Posterior vena cava (tissue), 2 donors: Measurements from ENCODE around the gene LRRC71. TPM values are rescaled to one million over a fixed set of nuclear protein-coding genes. Genes with fewer than 3 reads are reported as not detected.

Experiments
- DNase-seq: peaks from one replicate; pipeline ENCODE4 v3.0.0-alpha.2; 2020; ENCODE audit warnings: low spot score
- intact Hi-C, 2 donors: fragments of 100-400 bp; cut with DNase I; formaldehyde crosslinking; loops; one replicate each; pipeline versions ENCODE4 v1.14.1 to v1.14.2; 2022 to 2023
- long read RNA-seq, 2 donors: library from polyadenylated mRNA; unstranded; transcript quantifications; one replicate each; pipeline ENCODE4 v2.0.0, GENCODE V29; 2020 to 2021
- total RNA-seq, 2 donors: library from RNA; stranded (reverse); fragmentation: NEBNext Ultra II Directional; extraction: Animal tissue kit (Norgen Biotek cat#: 25700); gene quantifications; one replicate each; pipeline ENCODE4 v1.2.1, GENCODE V29; 2021
- donor health status: DM: yes; HTN: yes; CAD: no.
- donor health status: DM: yes; HTN: yes; CAD: no.

Gene LRRC71
- not detected for total RNA-seq
- long read RNA-seq, donor 1, partial matches to known transcripts, result 0 of 3 reads
- long read RNA-seq, donor 1, other reads (novel, unspliced or antisense), result 3 of 3 reads
- long read RNA-seq, donor 2, result 0 reads

- intact Hi-C loops, result no loop called here
- DNase-seq, result peak; percentile 93
Measured at GRCh38 chr1:156920233-156921052, at the start of gene LRRC71. TSS of gene LRRC71 (plus strand) at chr1:156920632. CDS start at chr1:156920804, 172 bp downstream.

- no peak for DNase-seq
- intact Hi-C loops, result no loop called here
Measured at GRCh38 chr1:156873659-156874058, 46.8 kb upstream of the LRRC71 start.

DNA sequence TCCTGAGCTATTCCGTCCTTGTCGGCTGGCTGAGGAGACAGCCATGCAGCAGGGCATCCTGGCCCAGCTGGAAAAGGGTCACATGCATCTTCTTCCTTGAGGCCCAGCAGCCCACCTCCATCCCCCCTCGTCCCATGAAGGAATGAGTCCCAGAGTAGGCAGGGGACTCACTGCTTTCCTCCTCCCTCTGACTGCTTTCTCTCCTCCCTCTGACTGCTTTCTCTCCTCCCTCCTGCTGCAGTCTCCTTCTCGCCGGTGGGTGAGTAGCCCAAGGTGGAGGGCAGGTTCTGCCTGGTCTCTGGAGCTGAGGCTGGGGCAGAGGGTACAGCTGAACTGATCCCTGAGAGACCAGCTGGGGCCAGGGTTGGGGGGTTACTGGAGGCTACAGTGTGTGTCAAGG is 46.3 kb upstream of the LRRC71 start:
- no peak for DNase-seq
- intact Hi-C loops, result no loop called here

- intact Hi-C loops, result no loop called here
- no peak for DNase-seq
Measured at GRCh38 chr1:156874572-156875340, 45.7 kb upstream of the LRRC71 start.

GRCh38 chr1:156875341-156875615 is 45.2 kb upstream of the LRRC71 start:
- DNase-seq, result no peak
- intact Hi-C loops, result no loop called here

DNA sequence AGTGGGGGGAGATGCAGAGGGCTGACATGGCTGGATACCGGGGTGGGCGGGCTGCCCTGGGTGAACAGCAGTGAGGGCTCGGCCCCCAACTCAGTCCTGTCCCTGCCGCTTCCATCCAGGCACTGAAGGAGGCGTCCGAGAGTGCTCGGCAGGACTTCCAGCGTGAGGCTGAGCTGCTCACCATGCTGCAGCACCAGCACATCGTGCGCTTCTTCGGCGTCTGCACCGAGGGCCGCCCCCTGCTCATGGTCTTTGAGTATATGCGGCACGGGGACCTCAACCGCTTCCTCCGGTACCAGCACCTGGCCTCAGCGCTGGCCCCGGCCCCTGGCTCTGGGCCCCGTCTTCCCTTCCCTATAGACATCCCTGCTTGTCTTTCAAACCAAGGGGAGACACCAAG is 44.2 kb upstream of the LRRC71 start:
- DNase-seq, result no peak
- intact Hi-C loops, result no loop called here

DNA sequence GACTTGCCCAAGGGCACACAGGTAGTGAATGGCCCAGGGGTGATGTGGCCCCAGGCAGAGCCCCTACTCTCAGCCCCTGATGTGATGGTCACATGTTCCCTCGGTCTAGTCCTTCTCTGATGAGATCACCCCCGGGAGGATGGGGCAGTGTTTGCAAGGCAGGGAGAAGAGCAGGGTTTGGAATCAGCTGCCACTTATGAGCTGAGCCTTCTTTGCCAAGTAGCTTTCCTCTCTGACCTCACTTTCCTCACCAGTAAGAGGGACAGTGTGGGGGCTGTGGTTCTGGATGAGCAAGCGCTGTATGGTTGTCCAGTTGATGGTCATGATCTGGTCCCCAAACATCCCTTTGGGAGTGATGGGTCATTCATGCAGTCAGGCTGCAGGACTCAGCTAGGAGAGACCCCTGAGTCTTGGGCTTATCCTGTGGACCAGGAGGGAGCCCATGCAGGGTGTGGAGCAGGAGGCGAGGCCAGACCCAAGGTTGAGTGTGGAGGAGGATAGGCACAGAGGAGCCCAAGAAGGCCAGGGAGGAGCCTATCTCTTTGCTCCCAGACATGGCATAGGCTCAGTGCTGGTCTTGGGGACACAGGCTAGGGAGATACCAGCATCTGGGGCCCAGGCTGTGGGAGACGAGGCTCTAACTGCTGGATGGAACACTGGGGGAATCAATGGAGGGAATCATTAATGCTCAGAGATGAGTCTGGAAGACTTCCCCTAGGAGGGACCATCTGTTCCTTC is 42.8 kb upstream of the LRRC71 start:
- intact Hi-C loops, result no loop called here
- DNase-seq, result no peak

- intact Hi-C loops, result loop anchor here (1.0 to 10.0 kb wide), 2 partner anchors 60 to 185 kb away; no protein-coding TSS in a partner anchor
Measured at GRCh38 chr1:156879876-156880275, 40.6 kb upstream of the LRRC71 start.

GRCh38 chr1:156880473-156880872 is 40.0 kb upstream of the LRRC71 start:
- intact Hi-C loops, result loop anchor here (1.0 to 10.0 kb wide), 2 partner anchors 60 to 186 kb away; no protein-coding TSS in a partner anchor
- DNase-seq, result no peak

More at GRCh38 chr1:156879876-156880275, 40.6 kb upstream of the LRRC71 start:
- no peak for DNase-seq

- no peak for DNase-seq
- intact Hi-C loops, result loop anchor here in 1 of 2 donors (10.0 kb wide), 1 partner anchor 186 kb away; no protein-coding TSS in a partner anchor
Measured at GRCh38 chr1:156881101-156881500, 39.3 kb upstream of the LRRC71 start.

DNA sequence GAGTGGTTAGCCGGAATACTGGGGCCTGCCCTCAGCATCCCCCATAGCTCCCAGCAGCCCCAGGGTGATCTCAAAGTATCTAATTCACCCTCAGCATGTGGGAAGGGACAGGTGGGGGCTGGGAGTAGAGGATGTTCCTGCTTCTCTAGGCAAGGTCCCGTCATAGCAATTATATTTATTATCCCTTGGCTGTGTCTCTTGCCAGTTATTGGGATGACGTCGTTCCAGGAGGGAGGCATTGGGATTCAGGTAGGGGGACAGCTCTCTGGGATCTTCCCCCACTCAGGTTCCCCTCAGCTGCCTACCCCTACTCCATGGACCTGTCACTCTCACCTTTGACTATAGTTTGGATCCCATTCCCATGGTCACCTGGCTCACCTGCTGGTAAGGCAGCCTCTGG is 38.8 kb upstream of the LRRC71 start:
- intact Hi-C loops, result loop anchor here in 1 of 2 donors (10.0 kb wide), 1 partner anchor 187 kb away; no protein-coding TSS in a partner anchor
- no peak for DNase-seq

- intact Hi-C loops, result loop anchor here in 1 of 2 donors (10.0 kb wide), 1 partner anchor 188 kb away; no protein-coding TSS in a partner anchor
- no peak for DNase-seq
Measured at GRCh38 chr1:156882543-156882942, 37.9 kb upstream of the LRRC71 start.

DNA sequence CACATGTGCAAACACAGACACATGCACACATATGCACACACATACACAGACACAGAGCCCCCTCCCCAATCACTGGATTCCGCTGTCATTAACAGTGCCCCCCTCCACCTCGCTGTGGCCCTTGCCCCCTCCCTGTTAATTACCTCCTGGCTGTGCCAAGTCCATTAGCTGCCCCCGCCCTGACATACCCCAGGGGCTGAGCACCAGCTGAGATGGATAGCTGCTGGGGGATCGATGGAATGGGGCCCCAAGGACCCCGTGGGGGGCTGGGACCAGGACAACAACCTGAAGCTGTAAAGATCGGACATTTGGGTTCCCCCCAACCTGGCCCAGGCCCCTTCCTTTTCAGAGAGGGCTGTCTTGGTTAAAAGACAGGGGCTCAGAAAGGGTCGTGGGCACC is 36.5 kb upstream of the LRRC71 start:
- intact Hi-C loops, result loop anchor here in 1 of 2 donors (10.0 kb wide), 1 partner anchor 189 kb away; no protein-coding TSS in a partner anchor
- no peak for DNase-seq

GRCh38 chr1:156884560-156885184 is 35.8 kb upstream of the LRRC71 start:
- DNase-seq, result no peak
- intact Hi-C loops, result loop anchor here in 1 of 2 donors (10.0 kb wide), 1 partner anchor 190 kb away; no protein-coding TSS in a partner anchor

GRCh38 chr1:156885314-156885713 is 35.1 kb upstream of the LRRC71 start:
- intact Hi-C loops, result loop anchor here in 1 of 2 donors (10.0 kb wide), 1 partner anchor 191 kb away; no protein-coding TSS in a partner anchor
- no peak for DNase-seq

GRCh38 chr1:156885880-156886355 is 34.5 kb upstream of the LRRC71 start:
- DNase-seq, result no peak
- intact Hi-C loops, result loop anchor here in 1 of 2 donors (10.0 kb wide), 1 partner anchor 191 kb away; no protein-coding TSS in a partner anchor

DNA sequence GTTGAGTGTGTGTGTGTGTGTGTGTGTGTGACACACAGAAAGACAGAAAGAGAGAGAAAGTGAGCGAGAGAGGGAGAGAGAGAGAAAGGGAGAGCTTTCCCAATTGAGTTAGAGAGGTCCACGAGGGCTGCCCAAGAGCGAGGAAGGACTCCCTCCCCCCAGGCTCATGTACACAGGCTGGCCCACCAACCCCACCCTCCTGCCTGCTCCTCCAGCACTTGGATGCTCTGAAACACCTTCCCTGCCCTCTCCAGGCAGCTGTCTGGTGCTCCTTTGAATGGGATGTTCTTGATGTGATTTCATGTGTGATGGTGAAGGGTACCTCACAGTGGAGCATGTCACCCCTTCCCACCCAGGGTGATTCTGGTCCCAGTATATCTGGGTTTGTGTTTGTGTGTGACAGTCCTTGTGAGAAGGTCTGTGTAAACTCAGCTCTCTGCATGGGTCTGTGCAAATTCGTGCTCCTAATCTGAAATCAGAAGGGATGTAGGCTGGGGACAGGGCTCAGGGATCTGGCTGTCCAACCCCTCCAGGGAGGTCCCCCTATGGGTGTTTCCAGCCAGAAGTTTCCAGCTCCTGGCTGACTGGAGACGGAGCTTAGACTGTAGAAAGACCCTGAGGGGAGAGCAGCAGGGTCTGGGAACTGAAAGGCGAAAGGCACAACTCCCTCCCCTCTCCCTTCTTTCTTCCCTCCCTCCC is 33.7 kb upstream of the LRRC71 start:
- no peak for DNase-seq
- intact Hi-C loops, result loop anchor here in 1 of 2 donors (10.0 kb wide), 1 partner anchor 192 kb away; no protein-coding TSS in a partner anchor

GRCh38 chr1:156887317-156887716 is 33.1 kb upstream of the LRRC71 start:
- DNase-seq, result no peak
- intact Hi-C loops, result loop anchor here in 1 of 2 donors (10.0 kb wide), 1 partner anchor 193 kb away; no protein-coding TSS in a partner anchor
